Esophagus muscularis mucosa (tissue), 4 donors: ENCODE data around the gene MCHR2.

Experiments
- CTCF ChIP-seq, 3 experiments: fragments of 200-600 bp in 2 of 3; fragments of 450-650 bp in 1 of 3; sonication (generic) in 2 of 3; IDR thresholded peaks; one replicate each; pipeline ENCODE4 v1.5.1; 2017 to 2019; ENCODE audit warnings: antibody characterized with exemption in 3 of 3, mild to moderate bottlenecking in 2 of 3, moderate library complexity in 1 of 3
- EP300 ChIP-seq: sonication (generic); formaldehyde crosslinking; IDR thresholded peaks from one replicate; pipeline ENCODE4 v1.6.1; 2017; ENCODE audit warnings: antibody characterized with exemption
- POLR2A ChIP-seq: fragments of 450-650 bp; IDR thresholded peaks from one replicate; pipeline ENCODE4 v1.6.1; 2017; ENCODE audit warnings: antibody characterized with exemption, moderate library complexity, mild to moderate bottlenecking, low read depth
- POLR2AphosphoS5 ChIP-seq, 2 donors: sonication (generic); formaldehyde crosslinking; IDR thresholded peaks; one replicate each; pipeline ENCODE4 v1.6.1; 2017; ENCODE audit warnings: antibody characterized with exemption in 2 of 2

- TF ChIP-seq CTCF (IDR thresholded peaks at IDR 0.05) = no peak
- no peak for TF ChIP-seq POLR2AphosphoS5 (IDR thresholded peaks at IDR 0.05)
- no peak for TF ChIP-seq POLR2A
- TF ChIP-seq EP300 = no peak
These were observed 50.2 kb downstream of the MCHR2 start for GRCh38 chr6:99943846-99944245.
